ENCODE measurements around the gene TMCO1. TPM values are rescaled to one million over a fixed set of nuclear protein-coding genes. Genes with fewer than 3 reads are reported as not detected.

The TMCO1 gene
- total RNA-seq, 1 experiment from 2014 or later, result 64.1 TPM

- TF ChIP-seq CTCF (conservative IDR thresholded peaks at IDR 0.05) (peak; percentile 36; the same call in 1 of the 2 replicates), EZH2 (IDR thresholded peaks at IDR 0.05; ENCODE audit: low read depth) (no peak)
- H3K27ac ChIP-seq, result peak within 1 kb of the TSS; percentile 62
- TSS peak; percentile 55 for BruUV-seq (replicated peaks)
These were observed 70.5 kb downstream of the TMCO1 start, which contains the start of gene ALDH9A1 for GRCh38 chr1:165697881-165698760. ALDH9A1 (minus strand) TSS chr1:165698562; CDS start chr1:165698558, 4 bp downstream.

GRCh38 chr1:165697491-165697880, 71.2 kb downstream of the TMCO1 start:
- Histone ChIP-seq H3K27ac (peak overlapping the region; percentile 62), H3K9me3 (ENCODE audit: insufficient read depth, low read depth) (no peaks in the 10 kb centered on the region), H3K9me2 (ENCODE audit: insufficient read depth) (no peaks in the 10 kb centered on the region), H3K4me3 (peak overlapping the region; percentile 65), H3F3A (ENCODE audit: insufficient read depth, low read depth) (peaks cover 10% of the 10 kb centered on the region; the same call in 1 of the 2 replicates), H3K27me3 (ENCODE audit: insufficient read depth, low read depth) (no peaks in the 10 kb centered on the region), H3K79me2 (ENCODE audit: low read depth) (peaks cover 30% of the 10 kb centered on the region), H3K4me1 (replicated peaks; ENCODE audit: insufficient read depth) (peaks cover 20% of the 10 kb centered on the region), H2AFZ (peak overlapping the region; percentile 97), H3K4me2 (peak overlapping the region; percentile 81), H3K36me3 (ENCODE audit: low read depth) (no peaks in the 10 kb centered on the region), H4K20me1 (ENCODE audit: insufficient read depth) (no peaks in the 10 kb centered on the region)
- intact Hi-C loops (cut with micrococcal nuclease; ENCODE audit: unreplicated experiment), result loop anchor here (5.0 kb wide), 2 partner anchors 70 to 780 kb away; partner anchors contain the start of gene TMCO1
- ChIA-PET CTCF (interaction anchor here (0.7 kb wide), 1 partner anchor 1382 kb away, joined by 3 read pairs; no protein-coding TSS in a partner anchor), POLR2A (ENCODE audit: unreplicated experiment) (interaction anchor here (0.6 kb wide), 2 partner anchors 54 to 129 kb away, joined by 3 read pairs; no protein-coding TSS in a partner anchor)
- no peak for DNase-seq
- no TSS peak for BruUV-seq (replicated peaks)
- TF ChIP-seq CTCF (conservative IDR thresholded peaks at IDR 0.05), result no peak
- no peak for TF ChIP-seq EZH2 (IDR thresholded peaks at IDR 0.05; ENCODE audit: low read depth)

More at GRCh38 chr1:165697881-165698760, 70.5 kb downstream of the TMCO1 start, which contains the start of gene ALDH9A1:
- H3K9me3 ChIP-seq (ENCODE audit: insufficient read depth, low read depth), result no peaks in the 10 kb centered on the region
- H3K36me3 ChIP-seq (ENCODE audit: low read depth), result no peaks in the 10 kb centered on the region
- peak; percentile 79 to 89 for DNase-seq
- no peaks in the 10 kb centered on the region for H3K9me2 ChIP-seq (ENCODE audit: insufficient read depth)
- H3K4me3 ChIP-seq, result peak within 1 kb of the TSS; percentile 65
- H3K79me2 ChIP-seq (ENCODE audit: low read depth), result peaks cover 30% of the 10 kb centered on the region
- intact Hi-C loops (cut with micrococcal nuclease; ENCODE audit: unreplicated experiment), result loop anchor here (1.0 to 5.0 kb wide), 3 partner anchors 67 to 779 kb away; partner anchors contain the start of genes MGST3 and TMCO1
- ChIA-PET POLR2A (ENCODE audit: unreplicated experiment) (interaction anchor here (0.6 kb wide), 3 partner anchors 54 to 129 kb away, joined by 3 to 5 read pairs (median 3); no protein-coding TSS in a partner anchor), CTCF (interaction anchor here (0.7 kb wide), 2 partner anchors 226 to 1383 kb away, joined by 3 to 8 read pairs; no protein-coding TSS in a partner anchor)
- peak within 1 kb of the TSS; percentile 97 for H2AFZ ChIP-seq
- H3K4me1 ChIP-seq (replicated peaks; ENCODE audit: insufficient read depth), result peaks cover 20% of the 10 kb centered on the region
- peak within 1 kb of the TSS; percentile 81 for H3K4me2 ChIP-seq
- H3K27me3 ChIP-seq (ENCODE audit: insufficient read depth, low read depth), result no peaks in the 10 kb centered on the region
- no peaks in the 10 kb centered on the region for H4K20me1 ChIP-seq (ENCODE audit: insufficient read depth)
- H3F3A ChIP-seq (ENCODE audit: insufficient read depth, low read depth), result peaks cover 10% of the 10 kb centered on the region; the same call in 1 of the 2 replicates

DNA sequence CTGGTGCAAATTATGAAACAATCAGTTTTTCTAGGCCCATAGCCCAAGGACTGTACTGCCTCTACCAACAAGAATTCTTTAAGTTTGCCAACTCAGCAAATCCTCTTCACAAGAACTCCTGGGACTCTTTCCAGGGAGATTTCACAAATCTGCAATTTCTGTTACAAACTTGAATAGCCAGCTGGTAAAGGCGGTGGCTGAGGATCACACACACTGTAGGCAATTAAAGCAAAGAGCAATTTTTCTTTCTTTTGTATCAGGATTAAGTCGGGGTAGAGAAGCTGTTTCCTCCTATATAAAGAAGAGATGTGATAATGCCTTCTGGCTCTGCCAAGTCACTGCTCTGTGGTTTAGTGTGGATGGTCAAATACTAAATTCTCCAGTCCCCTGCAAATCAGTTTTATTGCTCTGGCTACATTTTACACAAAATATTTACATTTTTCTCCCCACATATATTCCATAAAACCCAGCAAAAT, 72.0 kb downstream of the TMCO1 start:
- no peaks in the 10 kb centered on the region for H3K9me2 ChIP-seq (ENCODE audit: insufficient read depth)
- H3K4me1 ChIP-seq (replicated peaks; ENCODE audit: insufficient read depth), result peaks cover 20% of the 10 kb centered on the region
- H2AFZ ChIP-seq, result no peak overlapping the region
- no peak overlapping the region for H3K27ac ChIP-seq
- H3K36me3 ChIP-seq (ENCODE audit: low read depth), result no peaks in the 10 kb centered on the region
- H3F3A ChIP-seq (ENCODE audit: insufficient read depth, low read depth), result peaks cover 10% of the 10 kb centered on the region; the same call in 1 of the 2 replicates
- H3K4me3 ChIP-seq, result peak overlapping the region; percentile 65; the same call in 1 of the 2 replicates
- CTCF ChIA-PET, result no interaction called here
- TF ChIP-seq CTCF (conservative IDR thresholded peaks at IDR 0.05) (no peak), EZH2 (IDR thresholded peaks at IDR 0.05; ENCODE audit: low read depth) (no peak)
- peak overlapping the region; percentile 81 for H3K4me2 ChIP-seq
- POLR2A ChIA-PET (ENCODE audit: unreplicated experiment), result no interaction called here
- peaks cover 30% of the 10 kb centered on the region for H3K79me2 ChIP-seq (ENCODE audit: low read depth)
- no peaks in the 10 kb centered on the region for H3K9me3 ChIP-seq (ENCODE audit: insufficient read depth, low read depth)
- no peak for DNase-seq
- intact Hi-C loops (cut with micrococcal nuclease; ENCODE audit: unreplicated experiment), result loop anchor here (5.0 kb wide), 2 partner anchors 71 to 781 kb away; partner anchors contain the start of gene TMCO1
- no TSS peak for BruUV-seq (replicated peaks)
- H3K27me3 ChIP-seq (ENCODE audit: insufficient read depth, low read depth), result no peaks in the 10 kb centered on the region
- no peaks in the 10 kb centered on the region for H4K20me1 ChIP-seq (ENCODE audit: insufficient read depth)
